K562 (cell line): ENCODE measurements around the gene SLC24A3. TPM values are rescaled to one million over a fixed set of nuclear protein-coding genes. Genes with fewer than 3 reads are reported as not detected.

Experiments
- ATAC-seq: fragments of 200-7000 bp; cut with Tn5 transposase; 3 replicates; pipeline ENCODE4 v1.9.1; 2020; ENCODE audit warnings: moderate library complexity
- BruUV-seq: library from RNA; stranded (reverse); fragments of 400-500 nt; replicated peaks from 2 replicates; lab custom pipeline; 2021; lab: Mats Ljungman, UMichigan
- CTCF ChIA-PET: fragments of 300-600 bp; formaldehyde crosslinking; extraction: SDS; loops from one replicate; lab custom pipeline; 2021; ENCODE audit warnings: low intra/inter-chr PET ratio; lab: Yijun Ruan, JAX
- POLR2A ChIA-PET: fragments of 300-600, 350-650 bp; sonication (Branson Sonifier 250); formaldehyde crosslinking; extraction: SDS; loops from one replicate; lab custom pipeline; 2021; ENCODE audit warnings: antibody characterized with exemption, inconsistent platforms; lab: Yijun Ruan, JAX
- DNase-seq, 4 experiments: peaks; one replicate each; pipeline versions ENCODE4 v3.0.0 to v3.0.0-alpha.2; 2011 to 2018; ENCODE audit warnings: low spot score in 3 of 4, mixed read lengths in 3 of 4; ENCODE audit errors: extremely low read depth in 1 of 4
- FAIRE-seq: peaks from 2 replicates; lab custom pipeline; 2011; peaks lifted over from hg19 to GRCh38; lab: Jason Lieb, UNC
- H2AFZ ChIP-seq: 2 replicates; pipeline ENCODE4 v1.6.0; 2011; ENCODE audit warnings: low read depth, low read length, control low read depth, inconsistent platforms
- H3K27ac ChIP-seq: fragments of 200-600 bp; 3 replicates; pipeline ENCODE4 v1.8.0; 2011; ENCODE audit warnings: low read depth, mild to moderate bottlenecking, control low read depth, inconsistent platforms, low read length, moderate library complexity, mixed read lengths; ENCODE audit errors: extremely low read depth
- H3K27me3 ChIP-seq, 2 experiments: fragments of 300-600 bp in 1 of 2; 2 replicates in 1 of 2; 3 replicates in 1 of 2; pipeline versions ENCODE4 v1.6.0 to v1.8.0; 2011; ENCODE audit warnings: inconsistent platforms in 2 of 2, low read length in 2 of 2, mild to moderate bottlenecking in 1 of 2, mixed read lengths in 1 of 2, moderate library complexity in 1 of 2; ENCODE audit not compliant: control insufficient read depth in 2 of 2, insufficient read depth in 2 of 2
- H3K36me3 ChIP-seq: fragments of 300-600 bp; 3 replicates; pipeline ENCODE4 v1.8.0; 2011; ENCODE audit warnings: mild to moderate bottlenecking, low read length, inconsistent platforms; ENCODE audit not compliant: control insufficient read depth, insufficient read depth
- H3K4me1 ChIP-seq, 2 experiments: fragments of 200-600 bp in 1 of 2; replicated peaks in 1 of 2; 2 replicates in 1 of 2; 3 replicates in 1 of 2; pipeline versions ENCODE4 v1.5.1 to v1.8.0; 2011; ENCODE audit warnings: inconsistent platforms in 2 of 2, low read length in 2 of 2, mild to moderate bottlenecking in 1 of 2, mixed read lengths in 1 of 2, moderate library complexity in 1 of 2; ENCODE audit not compliant: control insufficient read depth in 2 of 2, insufficient read depth in 2 of 2
- H3K4me2 ChIP-seq: 2 replicates; pipeline ENCODE4 v1.6.1; 2011; ENCODE audit warnings: low read length, control low read depth, inconsistent platforms, mixed read lengths; ENCODE audit not compliant: insufficient read depth
- H3K4me3 ChIP-seq: fragments of 200-600 bp; sonication (generic), shearing (Covaris generic); 2 replicates; pipeline ENCODE4 v1.5.1; 2016; ENCODE audit warnings: control low read depth, inconsistent platforms
- H3K79me2 ChIP-seq: fragments of 200-600 bp; 3 replicates; pipeline ENCODE4 v1.8.0; 2011; ENCODE audit warnings: low read length, inconsistent platforms; ENCODE audit not compliant: control insufficient read depth, insufficient read depth
- H3K9ac ChIP-seq, 2 experiments: 2 replicates each; pipeline versions ENCODE4 v1.6.0 to v1.6.1; 2011; ENCODE audit warnings: low read depth in 2 of 2, low read length in 2 of 2, control low read depth in 1 of 2, inconsistent platforms in 1 of 2, mild to moderate bottlenecking in 1 of 2, mixed read lengths in 1 of 2; ENCODE audit not compliant: insufficient read depth in 1 of 2
- H3K9me1 ChIP-seq: one replicate; pipeline ENCODE4 v1.6.0; 2011; ENCODE audit warnings: inconsistent platforms, mild to moderate bottlenecking, low read length, moderate library complexity; ENCODE audit not compliant: control insufficient read depth, insufficient read depth
- H3K9me3 ChIP-seq: replicated peaks from 2 replicates; pipeline ENCODE4 v1.5.1; 2011; ENCODE audit warnings: low read depth, low read length, inconsistent platforms; ENCODE audit not compliant: control insufficient read depth, insufficient read depth
- H4K20me1 ChIP-seq: replicated peaks from 2 replicates; pipeline ENCODE4 v1.6.1; 2011; ENCODE audit warnings: low read length, inconsistent platforms, mixed read lengths; ENCODE audit not compliant: control insufficient read depth, insufficient read depth
- CTBP1 ChIP-seq: fragments of 450-650 bp; IDR thresholded peaks from 2 replicates; pipeline ENCODE4 v1.6.1; 2016; ENCODE audit warnings: borderline replicate concordance
- FOSL1 ChIP-seq: fragments of 200-800 bp; sonication (Bioruptor generic); conservative IDR thresholded peaks from 2 replicates; pipeline ENCODE4 v1.6.1; 2016; ENCODE audit warnings: missing genetic modification characterization, missing compliant biosample characterization
- FOXO4 ChIP-seq: fragments of 450-650 bp; formaldehyde crosslinking; IDR thresholded peaks from 2 replicates; pipeline ENCODE4 v1.4.0; 2020; ENCODE audit warnings: mild to moderate bottlenecking, moderate library complexity
- GABPB2 ChIP-seq: fragments of 250-450 bp; sonication (Bioruptor Pico); conservative IDR thresholded peaks from 2 replicates; pipeline ENCODE4 v1.5.1; 2021; ENCODE audit warnings: mild to moderate bottlenecking
- LCOR ChIP-seq: sonication (generic); formaldehyde crosslinking; IDR thresholded peaks from 2 replicates; pipeline ENCODE4 v1.8.0; 2022; ENCODE audit warnings: mild to moderate bottlenecking, missing genetic modification reagents
- MAFK ChIP-seq: IDR thresholded peaks from 2 replicates; pipeline ENCODE4 v1.6.1; 2011; ENCODE audit warnings: low read length, improper control_type of control experiment
- NR2C2 ChIP-seq, 2 experiments: fragments of 200-800 bp in 1 of 2; sonication (Bioruptor generic) in 1 of 2; sonication (generic) in 1 of 2; formaldehyde crosslinking in 1 of 2; IDR thresholded peaks; 2 replicates each; pipeline versions ENCODE4 v1.6.1 to v1.8.0; 2016 to 2022; ENCODE audit warnings: mild to moderate bottlenecking in 1 of 2, missing compliant biosample characterization in 1 of 2, missing genetic modification characterization in 1 of 2, missing genetic modification reagents in 1 of 2
- PTTG1 ChIP-seq: fragments of 450-650 bp; IDR thresholded peaks from 2 replicates; pipeline ENCODE4 v1.6.1; 2016; ENCODE audit warnings: low read depth, mild to moderate bottlenecking, missing genetic modification characterization, missing compliant biosample characterization
- XRCC4 ChIP-seq: IDR thresholded peaks from one replicate; pipeline ENCODE4 v1.6.1; 2011; ENCODE audit not compliant: insufficient read depth, insufficient read length; ENCODE audit errors: extremely low read depth
- ZNF140 ChIP-seq: fragments of 250-450 bp; sonication (Bioruptor Pico); IDR thresholded peaks from 2 replicates; pipeline ENCODE4 v1.8.0; 2021; ENCODE audit warnings: moderate library complexity, mild to moderate bottlenecking, inconsistent platforms
- ZNF445 ChIP-seq: fragments of 250-450 bp; sonication (Bioruptor Pico); IDR thresholded peaks from 2 replicates; pipeline ENCODE4 v1.4.0; 2020; ENCODE audit warnings: low read depth, mild to moderate bottlenecking, moderate library complexity
- WGBS: fragments of 100-300 bp; shearing (Covaris generic); methylation state at CpG from one replicate; pipeline ENCODE4 v1.1.6; 2016; ENCODE audit warnings: low coverage, mixed read lengths; ENCODE audit not compliant: insufficient coverage; ENCODE audit errors: missing lambda C conversion rate; 5-methylcytosine and 5-hydroxymethylcytosine counted together
- in situ Hi-C: fragments of 300-500 bp; cut with MboI; formaldehyde crosslinking; loops from 4 replicates; pipeline ENCODE4 v1.15.0; 2018; ENCODE audit warnings: inconsistent platforms, mixed read lengths
- intact Hi-C: fragments of 100-400 bp; cut with micrococcal nuclease; formaldehyde crosslinking; loops from 2 replicates; pipeline ENCODE4 v1.14.2; 2022
- polyA plus RNA-seq, 8 experiments: library from polyadenylated mRNA; depleted of rRNA in 4 of 8; stranded (reverse) in 5 of 8; unstranded in 3 of 8; fragments of >200 nt; fragmentation: Nextera tagmentation in 2 of 8; fragmentation: Illumina TruSeq in 1 of 8; extraction: Ambion mirVana in 2 of 8; extraction: Trizol in 1 of 8; gene quantifications; 2 replicates each; pipeline versions ENCODE4 v1.2.1 to v1.2.3, GENCODE V29; 2011 to 2014; ENCODE audit warnings: inconsistent platforms in 1 of 8, missing spikeins in 1 of 8
- total RNA-seq, 7 experiments: library from RNA; depleted of rRNA in 6 of 7; stranded (reverse); fragments of >200 nt in 6 of 7; fragmentation: Illumina TruSeq in 2 of 7; extraction: Trizol in 2 of 7; gene quantifications; 2 replicates each; pipeline versions ENCODE4 v1.2.1 to v1.2.3, GENCODE V29; 2011 to 2021; ENCODE audit warnings: low replicate concordance in 1 of 7
- TF ChIP-seq, protein P1 (sequence below), 2 experiments: fragments of 450-650 bp; formaldehyde crosslinking in 1 of 2; IDR thresholded peaks; 2 replicates each; pipeline versions ENCODE4 v1.4.0 to v1.6.1; 2014 to 2020; ENCODE audit warnings: mild to moderate bottlenecking in 2 of 2, borderline replicate concordance in 1 of 2, low read depth in 1 of 2

SLC24A3 gene
- total and polyA plus RNA-seq, 9 of the 15 experiments (the other 6 are each of a cell fraction or from before 2014, with no cell fraction given): not detected

- Histone ChIP-seq H3K4me3 (no peak overlapping the region), H3K9me1 (no peaks in the 10 kb centered on the region), H3K27me3 (no peaks in the 10 kb centered on the region), H3K36me3 (no peaks in the 10 kb centered on the region), H3K4me2 (no peak overlapping the region), H3K9ac (no peak overlapping the region), H3K4me1 (no peaks in the 10 kb centered on the region), H3K79me2 (no peaks in the 10 kb centered on the region), H4K20me1 (no peaks in the 10 kb centered on the region), H3K27ac (no peak overlapping the region), H3K9me3 (no peaks in the 10 kb centered on the region), H2AFZ (no peak overlapping the region)
- TF ChIP-seq CTBP1 (no peak), MAFK (no peak), FOSL1 (tag) (no peak), FOXO4 (CRISPR knock-in tag) (no peak), ZNF445 (CRISPR knock-in tag) (no peak), LCOR (CRISPR knock-in tag) (no peak), PTTG1 (tag) (no peak), ZNF140 (no peak), NR2C2 (CRISPR knock-in tag; IDR thresholded peaks at IDR 0.05) (no peak), NR2C2 (tag; IDR thresholded peaks at IDR 0.05) (no peak), GABPB2 (no peak), XRCC4 (no peak)
- TF ChIP-seq, protein P1, sequence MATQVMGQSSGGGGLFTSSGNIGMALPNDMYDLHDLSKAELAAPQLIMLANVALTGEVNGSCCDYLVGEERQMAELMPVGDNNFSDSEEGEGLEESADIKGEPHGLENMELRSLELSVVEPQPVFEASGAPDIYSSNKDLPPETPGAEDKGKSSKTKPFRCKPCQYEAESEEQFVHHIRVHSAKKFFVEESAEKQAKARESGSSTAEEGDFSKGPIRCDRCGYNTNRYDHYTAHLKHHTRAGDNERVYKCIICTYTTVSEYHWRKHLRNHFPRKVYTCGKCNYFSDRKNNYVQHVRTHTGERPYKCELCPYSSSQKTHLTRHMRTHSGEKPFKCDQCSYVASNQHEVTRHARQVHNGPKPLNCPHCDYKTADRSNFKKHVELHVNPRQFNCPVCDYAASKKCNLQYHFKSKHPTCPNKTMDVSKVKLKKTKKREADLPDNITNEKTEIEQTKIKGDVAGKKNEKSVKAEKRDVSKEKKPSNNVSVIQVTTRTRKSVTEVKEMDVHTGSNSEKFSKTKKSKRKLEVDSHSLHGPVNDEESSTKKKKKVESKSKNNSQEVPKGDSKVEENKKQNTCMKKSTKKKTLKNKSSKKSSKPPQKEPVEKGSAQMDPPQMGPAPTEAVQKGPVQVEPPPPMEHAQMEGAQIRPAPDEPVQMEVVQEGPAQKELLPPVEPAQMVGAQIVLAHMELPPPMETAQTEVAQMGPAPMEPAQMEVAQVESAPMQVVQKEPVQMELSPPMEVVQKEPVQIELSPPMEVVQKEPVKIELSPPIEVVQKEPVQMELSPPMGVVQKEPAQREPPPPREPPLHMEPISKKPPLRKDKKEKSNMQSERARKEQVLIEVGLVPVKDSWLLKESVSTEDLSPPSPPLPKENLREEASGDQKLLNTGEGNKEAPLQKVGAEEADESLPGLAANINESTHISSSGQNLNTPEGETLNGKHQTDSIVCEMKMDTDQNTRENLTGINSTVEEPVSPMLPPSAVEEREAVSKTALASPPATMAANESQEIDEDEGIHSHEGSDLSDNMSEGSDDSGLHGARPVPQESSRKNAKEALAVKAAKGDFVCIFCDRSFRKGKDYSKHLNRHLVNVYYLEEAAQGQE (IDR thresholded peaks at IDR 0.05; ENCODE audit: borderline replicate concordance): no peak
- TF ChIP-seq, protein P1 (CRISPR knock-in tag; IDR thresholded peaks at IDR 0.05; ENCODE audit: low read depth): no peak
- in situ Hi-C loops: no loop called here
- 0% methylated on average over 1 of the region's 2 CpGs for WGBS
- ChIA-PET CTCF (no interaction called here), POLR2A (no interaction called here)
- no TSS peak for BruUV-seq
- intact Hi-C loops: no loop called here
- FAIRE-seq (no peak), ATAC-seq (no peak), DNase-seq (no peak)
Observed at GRCh38 chr20:19609642-19610223, 397.3 kb downstream of the SLC24A3 start.
